Endothelial cell (in vitro differentiated cells): ENCODE measurements around the gene PLAGL1. TPM values are rescaled to one million over a fixed set of nuclear protein-coding genes. Genes with fewer than 3 reads are reported as not detected.
A peak's percentile ranks its signal among the peaks of the same experiment; 100 is the strongest.

ENCODE experiments used
- DNase-seq: peaks from one replicate; pipeline ENCODE4 v3.0.0; 2021; ENCODE audit warnings: low spot score
- H3K27ac Mint-ChIP-seq: one replicate; pipeline ENCODE4 v1.8.0; 2021; ENCODE audit warnings: mixed read lengths, inconsistent platforms; ENCODE audit not compliant: unreplicated experiment
- H3K27me3 Mint-ChIP-seq: one replicate; pipeline ENCODE4 v1.8.0; 2021; ENCODE audit warnings: mild to moderate bottlenecking, moderate library complexity, mixed read lengths, inconsistent platforms; ENCODE audit not compliant: unreplicated experiment
- H3K36me3 Mint-ChIP-seq: one replicate; pipeline ENCODE4 v1.8.0; 2021; ENCODE audit warnings: mild to moderate bottlenecking, low read depth, mixed read lengths, inconsistent platforms; ENCODE audit not compliant: unreplicated experiment
- H3K4me1 Mint-ChIP-seq: one replicate; pipeline ENCODE4 v1.8.0; 2021; ENCODE audit warnings: mild to moderate bottlenecking, mixed read lengths, inconsistent platforms; ENCODE audit not compliant: unreplicated experiment
- H3K4me3 Mint-ChIP-seq: one replicate; pipeline ENCODE4 v1.8.0; 2021; ENCODE audit warnings: mild to moderate bottlenecking, mixed read lengths, inconsistent platforms; ENCODE audit not compliant: unreplicated experiment
- H3K9me3 Mint-ChIP-seq: one replicate; pipeline ENCODE4 v1.8.0; 2021; ENCODE audit warnings: mixed read lengths, inconsistent platforms; ENCODE audit not compliant: unreplicated experiment
- CTCF ChIP-seq: fragments of 200-600 bp; sonication (generic); IDR thresholded peaks from one replicate; pipeline ENCODE4 v1.5.0; 2021; ENCODE audit warnings: antibody characterized with exemption; ENCODE audit not compliant: unreplicated experiment
- total RNA-seq: library from RNA; stranded (reverse); fragmentation: NEBNext Ultra II Directional; extraction: Animal tissue kit (Norgen Biotek cat#: 25700); gene quantifications from one replicate; pipeline ENCODE4 v1.2.1, GENCODE V29; 2021; ENCODE audit not compliant: unreplicated experiment

PLAGL1 gene
- total RNA-seq, 1 donor from 2014 or later, result 294 TPM

GRCh38 chr6:144008846-144009245 is 787 bp upstream of the PLAGL1 start:
- peak overlapping the region; percentile 50 for H3K27ac Mint-ChIP-seq
- H3K27me3 Mint-ChIP-seq, result peaks cover 9% of the 10 kb centered on the region
- peaks cover 2% of the 10 kb centered on the region for H3K4me1 Mint-ChIP-seq
- no peak for TF ChIP-seq CTCF
- peaks cover 11% of the 10 kb centered on the region for H3K36me3 Mint-ChIP-seq
- H3K4me3 Mint-ChIP-seq, result peak overlapping the region; percentile 89
- H3K9me3 Mint-ChIP-seq, result peaks cover 5% of the 10 kb centered on the region
- no peak for DNase-seq

DNA sequence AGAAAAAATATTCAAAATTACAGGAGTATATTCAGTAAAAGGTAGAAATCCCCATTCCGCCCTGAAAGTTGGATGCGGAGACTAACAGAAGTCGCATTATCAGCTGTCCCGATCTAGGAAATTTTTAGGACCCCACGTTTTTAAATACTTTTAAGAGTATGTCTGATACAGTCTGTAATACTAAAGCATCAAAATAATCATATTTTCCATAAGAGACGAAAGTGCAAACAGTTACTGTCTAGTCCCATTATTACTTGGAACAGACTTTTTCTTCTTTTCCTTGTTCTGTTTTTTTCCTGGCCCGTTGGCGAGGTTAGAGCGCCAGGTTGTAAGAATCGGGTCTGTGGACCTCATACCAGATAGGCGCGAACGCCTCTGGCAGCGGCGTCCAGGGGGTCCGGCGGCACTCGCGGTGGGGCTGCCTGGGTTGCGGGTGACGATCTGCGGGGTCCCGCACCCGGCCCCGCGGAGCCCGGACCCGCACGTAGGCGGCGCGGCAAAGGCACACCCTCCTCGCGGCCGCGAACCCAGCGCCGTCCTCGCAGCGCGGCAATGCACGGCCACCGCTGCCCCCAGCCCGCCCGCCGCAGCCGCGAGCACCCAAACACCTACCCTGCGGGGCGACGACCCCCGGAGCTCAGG is 460 bp downstream of the PLAGL1 start:
- peaks cover 9% of the 10 kb centered on the region for H3K27me3 Mint-ChIP-seq
- H3K4me3 Mint-ChIP-seq, result peak overlapping the region; percentile 97
- no peak for DNase-seq
- H3K4me1 Mint-ChIP-seq, result peaks cover 2% of the 10 kb centered on the region
- peaks cover 5% of the 10 kb centered on the region for H3K9me3 Mint-ChIP-seq
- H3K36me3 Mint-ChIP-seq, result peaks cover 21% of the 10 kb centered on the region
- TF ChIP-seq CTCF, result no peak
- H3K27ac Mint-ChIP-seq, result peak overlapping the region; percentile 74

GRCh38 chr6:144006736-144007477 is 1.2 kb downstream of the PLAGL1 start:
- Mint-ChIP-seq H3K27me3 (peaks cover 8% of the 10 kb centered on the region), H3K27ac (peak overlapping the region; percentile 74)
- peak; percentile 10 for DNase-seq

GRCh38 chr6:143999406-143999805 is 8.7 kb downstream of the PLAGL1 start:
- DNase-seq, result no peak
- Mint-ChIP-seq H3K36me3 (peaks cover 27% of the 10 kb centered on the region), H3K4me1 (no peaks in the 10 kb centered on the region), H3K27me3 (no peaks in the 10 kb centered on the region), H3K9me3 (peaks cover 9% of the 10 kb centered on the region), H3K27ac (no peak overlapping the region), H3K4me3 (no peak overlapping the region)
- TF ChIP-seq CTCF, result no peak

More at GRCh38 chr6:144006736-144007477, 1.2 kb downstream of the PLAGL1 start:
- H3K4me3 Mint-ChIP-seq, result peak overlapping the region; percentile 97
- H3K36me3 Mint-ChIP-seq, result peaks cover 28% of the 10 kb centered on the region
- peaks cover 9% of the 10 kb centered on the region for H3K9me3 Mint-ChIP-seq
- TF ChIP-seq CTCF, result no peak
- H3K4me1 Mint-ChIP-seq, result peaks cover 2% of the 10 kb centered on the region

DNA sequence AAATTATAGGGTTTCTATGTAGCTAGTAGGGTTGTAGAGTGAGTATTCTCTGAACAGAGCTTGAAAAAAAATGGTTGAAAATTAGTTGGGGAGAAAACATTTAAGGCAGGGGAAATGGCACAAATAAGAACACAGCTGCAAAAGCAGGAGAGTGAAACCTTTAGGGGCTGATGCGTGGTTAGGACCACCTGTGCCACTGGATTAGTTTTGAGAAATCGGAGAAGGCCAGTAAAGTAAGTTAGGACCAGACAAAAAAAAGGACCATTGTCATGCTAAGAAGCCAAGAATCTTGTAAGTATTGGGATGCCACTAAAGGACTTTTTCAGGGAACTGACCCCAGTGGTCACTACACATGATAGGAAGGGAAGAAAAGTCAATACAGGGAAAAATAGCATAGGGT is 9.4 kb downstream of the PLAGL1 start:
- peaks cover 24% of the 10 kb centered on the region for H3K36me3 Mint-ChIP-seq
- DNase-seq, result no peak
- H3K27ac Mint-ChIP-seq, result no peak overlapping the region
- H3K9me3 Mint-ChIP-seq, result peaks cover 9% of the 10 kb centered on the region
- no peaks in the 10 kb centered on the region for H3K27me3 Mint-ChIP-seq
- no peak overlapping the region for H3K4me3 Mint-ChIP-seq
- TF ChIP-seq CTCF, result no peak
- H3K4me1 Mint-ChIP-seq, result no peaks in the 10 kb centered on the region
